SU-DHL-6 (cell line): ENCODE data around the gene LTBP2.

Experiments used
- H2AFZ ChIP-seq: fragments of 200-600 bp; sonication (generic); 2 replicates; pipeline ENCODE4 v1.6.1; 2014; ENCODE audit warnings: low read depth, mild to moderate bottlenecking, moderate library complexity, mixed read lengths, antibody characterized with exemption, low read length; ENCODE audit not compliant: severe bottlenecking
- H3F3A ChIP-seq: fragments of 200-600 bp; shearing (Covaris generic); 2 replicates; pipeline ENCODE4 v1.6.0; 2016; ENCODE audit warnings: antibody characterized with exemption, mild to moderate bottlenecking; ENCODE audit not compliant: insufficient read depth
- H3K27ac ChIP-seq: fragments of 200-600 bp; sonication (generic); 2 replicates; pipeline ENCODE4 v1.5.1; 2016; ENCODE audit warnings: low read depth, mild to moderate bottlenecking, low read length, moderate library complexity, mixed read lengths
- H3K27me3 ChIP-seq: fragments of 200-600 bp; sonication (generic), shearing (Covaris generic); 2 replicates; pipeline ENCODE4 v1.6.0; 2014; ENCODE audit warnings: mild to moderate bottlenecking, low read length
- H3K36me3 ChIP-seq: fragments of 200-600 bp; sonication (generic); 2 replicates; pipeline ENCODE4 v1.6.1; 2014; ENCODE audit warnings: mild to moderate bottlenecking, low read length, mixed read lengths
- H3K4me2 ChIP-seq: fragments of 300-600, 200-600 bp; shearing (Covaris generic), sonication (generic); 2 replicates; pipeline ENCODE4 v1.6.0; 2014; ENCODE audit warnings: low read length, low read depth, mild to moderate bottlenecking; ENCODE audit not compliant: poor library complexity, severe bottlenecking
- H3K4me3 ChIP-seq: fragments of 200-600 bp; sonication (generic); 2 replicates; pipeline ENCODE4 v1.5.1; 2014; ENCODE audit warnings: antibody characterized with exemption, low read length, mild to moderate bottlenecking, mixed read lengths; ENCODE audit not compliant: insufficient read depth, poor library complexity, severe bottlenecking
- H3K79me2 ChIP-seq: fragments of 200-600 bp; sonication (generic); 2 replicates; pipeline ENCODE4 v1.6.1; 2014; ENCODE audit warnings: mild to moderate bottlenecking, low read length, moderate library complexity; ENCODE audit not compliant: insufficient read depth
- H3K9ac ChIP-seq: fragments of 200-600 bp; sonication (generic); 2 replicates; pipeline ENCODE4 v1.7.0; 2014; ENCODE audit warnings: mild to moderate bottlenecking, low read length
- H3K9me2 ChIP-seq: fragments of 200-600 bp; sonication (generic); replicated peaks from 2 replicates; pipeline ENCODE4 v1.6.1; 2014; ENCODE audit warnings: low read length; ENCODE audit not compliant: insufficient read depth
- H3K9me3 ChIP-seq: fragments of 200-600 bp; sonication (generic); 2 replicates; pipeline ENCODE4 v1.6.1; 2014; ENCODE audit warnings: low read length, mixed read lengths; ENCODE audit not compliant: insufficient read depth
- H4K20me1 ChIP-seq: fragments of 200-600 bp; sonication (generic); 2 replicates; pipeline ENCODE4 v1.6.1; 2014; ENCODE audit warnings: low read depth, mild to moderate bottlenecking, antibody characterized with exemption, low read length, moderate library complexity, mixed read lengths
- EZH2phosphoT487 ChIP-seq: fragments of 200-600 bp; sonication (generic), shearing (Covaris generic); conservative IDR thresholded peaks from 2 replicates; pipeline ENCODE4 v1.6.1; 2018; ENCODE audit warnings: mild to moderate bottlenecking, antibody characterized with exemption, low read length, moderate library complexity, mixed read lengths
- TF ChIP-seq, protein P1 (sequence below): fragments of 200-600 bp; sonication (generic); IDR thresholded peaks from one replicate; pipeline ENCODE4 v1.5.1; 2017; ENCODE audit warnings: antibody characterized with exemption, mild to moderate bottlenecking, low read length, moderate library complexity; ENCODE audit not compliant: insufficient read depth, poor library complexity, severe bottlenecking

Gene LTBP2

DNA sequence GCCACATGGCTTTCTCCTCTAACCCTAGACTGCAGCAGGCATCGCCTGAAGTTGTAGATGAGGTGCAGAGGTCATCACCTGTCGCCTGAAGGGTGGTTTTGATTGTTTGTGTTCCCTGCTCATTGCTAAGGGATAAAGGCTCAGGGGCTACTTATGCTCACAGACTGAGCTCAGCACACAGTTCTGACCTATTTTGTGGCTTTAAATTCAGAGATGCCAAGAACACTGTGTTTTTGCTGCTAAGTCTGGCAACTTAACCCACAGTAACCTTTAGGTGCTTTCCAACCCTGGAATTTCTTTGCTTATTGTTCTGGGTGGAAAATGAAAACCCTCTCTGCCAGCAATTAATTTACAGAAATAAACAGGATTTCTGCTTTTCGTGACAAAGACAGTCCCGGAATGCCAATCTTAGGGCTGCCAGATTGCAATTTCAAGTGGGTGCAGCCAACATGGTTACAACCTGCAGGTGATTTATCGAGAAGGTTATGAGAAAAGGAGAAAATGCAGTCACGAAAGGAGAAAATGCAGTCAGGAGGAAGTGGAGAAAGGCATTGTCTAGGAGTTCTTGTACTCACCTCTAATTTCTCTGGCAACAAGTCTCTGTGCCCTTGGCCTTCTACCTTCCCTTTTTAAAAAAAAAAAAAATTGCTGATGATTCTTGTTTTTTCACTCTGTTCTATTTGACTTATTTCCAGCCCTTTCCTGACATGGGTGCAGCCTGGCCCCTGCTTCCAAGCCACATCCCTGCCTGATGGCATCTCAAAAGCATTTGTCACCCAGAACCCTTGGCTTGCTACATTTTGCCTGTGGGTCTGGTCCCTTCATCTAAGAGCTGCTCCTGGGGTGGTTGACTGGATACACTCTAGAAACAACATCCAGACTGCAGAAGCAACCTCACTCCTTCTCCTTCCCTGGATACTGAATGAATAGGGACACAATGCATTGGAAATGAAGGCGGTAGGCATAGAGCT is 142.2 kb downstream of the LTBP2 start:
- Histone ChIP-seq H2AFZ (no peak overlapping the region), H3K9me2 (no peaks in the 10 kb centered on the region), H3K79me2 (no peaks in the 10 kb centered on the region), H3K4me3 (no peak overlapping the region), H3K27me3 (no peaks in the 10 kb centered on the region), H3F3A (no peaks in the 10 kb centered on the region), H3K9ac (no peak overlapping the region), H3K27ac (no peak overlapping the region), H4K20me1 (no peaks in the 10 kb centered on the region), H3K4me2 (no peak overlapping the region), H3K9me3 (no peaks in the 10 kb centered on the region), H3K36me3 (no peaks in the 10 kb centered on the region)
- TF ChIP-seq EZH2phosphoT487: no peak
- TF ChIP-seq, protein P1, sequence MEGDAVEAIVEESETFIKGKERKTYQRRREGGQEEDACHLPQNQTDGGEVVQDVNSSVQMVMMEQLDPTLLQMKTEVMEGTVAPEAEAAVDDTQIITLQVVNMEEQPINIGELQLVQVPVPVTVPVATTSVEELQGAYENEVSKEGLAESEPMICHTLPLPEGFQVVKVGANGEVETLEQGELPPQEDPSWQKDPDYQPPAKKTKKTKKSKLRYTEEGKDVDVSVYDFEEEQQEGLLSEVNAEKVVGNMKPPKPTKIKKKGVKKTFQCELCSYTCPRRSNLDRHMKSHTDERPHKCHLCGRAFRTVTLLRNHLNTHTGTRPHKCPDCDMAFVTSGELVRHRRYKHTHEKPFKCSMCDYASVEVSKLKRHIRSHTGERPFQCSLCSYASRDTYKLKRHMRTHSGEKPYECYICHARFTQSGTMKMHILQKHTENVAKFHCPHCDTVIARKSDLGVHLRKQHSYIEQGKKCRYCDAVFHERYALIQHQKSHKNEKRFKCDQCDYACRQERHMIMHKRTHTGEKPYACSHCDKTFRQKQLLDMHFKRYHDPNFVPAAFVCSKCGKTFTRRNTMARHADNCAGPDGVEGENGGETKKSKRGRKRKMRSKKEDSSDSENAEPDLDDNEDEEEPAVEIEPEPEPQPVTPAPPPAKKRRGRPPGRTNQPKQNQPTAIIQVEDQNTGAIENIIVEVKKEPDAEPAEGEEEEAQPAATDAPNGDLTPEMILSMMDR: no peak

DNA sequence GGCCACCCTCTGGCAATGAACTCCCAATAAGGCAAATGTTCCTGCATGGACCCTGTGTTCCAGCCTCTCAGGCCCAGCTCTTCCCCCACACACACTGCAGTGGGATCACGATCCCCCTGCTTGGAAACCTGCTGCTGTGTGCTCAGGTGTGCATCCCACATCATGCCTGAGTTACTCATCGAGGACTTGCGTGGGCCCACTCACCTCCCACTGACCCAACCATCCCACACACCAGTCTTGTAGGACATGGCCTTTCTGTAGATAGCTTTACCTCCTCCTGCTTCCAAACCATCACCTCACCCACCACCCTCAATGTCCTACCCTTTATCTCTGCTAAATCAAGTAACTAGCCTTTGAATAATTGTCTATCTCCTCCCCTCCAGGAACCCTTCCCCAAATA is 143.5 kb downstream of the LTBP2 start:
- Histone ChIP-seq H3K36me3 (no peaks in the 10 kb centered on the region), H3K9me3 (no peaks in the 10 kb centered on the region), H2AFZ (no peak overlapping the region), H3K4me2 (no peak overlapping the region), H3K9ac (no peak overlapping the region), H4K20me1 (no peaks in the 10 kb centered on the region), H3F3A (no peaks in the 10 kb centered on the region), H3K9me2 (no peaks in the 10 kb centered on the region), H3K79me2 (no peaks in the 10 kb centered on the region), H3K27ac (no peak overlapping the region), H3K27me3 (no peaks in the 10 kb centered on the region), H3K4me3 (no peak overlapping the region)
- no peak for TF ChIP-seq EZH2phosphoT487
- TF ChIP-seq, protein P1: no peak

DNA sequence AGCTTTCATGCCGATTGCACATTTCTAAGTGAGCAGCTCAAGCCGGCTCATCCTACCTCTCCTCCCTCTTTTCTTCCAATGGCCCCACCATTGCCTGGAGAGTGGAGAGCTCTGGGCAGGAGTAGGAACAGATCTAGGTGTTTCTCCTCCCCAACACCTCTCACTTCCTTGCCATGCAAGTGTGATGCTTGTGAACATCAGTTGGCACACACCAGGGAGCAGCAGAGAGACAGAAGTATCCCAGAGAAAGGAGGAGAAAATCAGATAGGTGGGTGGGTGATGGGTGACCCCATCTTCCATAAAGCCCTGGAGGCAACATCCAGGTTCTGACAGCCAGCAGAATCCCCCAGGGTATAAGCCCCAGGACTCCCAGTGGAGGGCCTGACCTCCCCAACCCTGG is 146.7 kb downstream of the LTBP2 start:
- Histone ChIP-seq H3K4me3 (no peak overlapping the region), H3K9ac (no peak overlapping the region), H3F3A (no peaks in the 10 kb centered on the region), H2AFZ (no peak overlapping the region), H3K4me2 (no peak overlapping the region), H3K27me3 (no peaks in the 10 kb centered on the region), H3K9me3 (no peaks in the 10 kb centered on the region), H3K9me2 (no peaks in the 10 kb centered on the region), H3K27ac (no peak overlapping the region), H4K20me1 (no peaks in the 10 kb centered on the region), H3K79me2 (no peaks in the 10 kb centered on the region), H3K36me3 (no peaks in the 10 kb centered on the region)
- TF ChIP-seq, protein P1: no peak
- no peak for TF ChIP-seq EZH2phosphoT487
